Right lobe of liver (tissue), 4 donors: ENCODE data around the gene LORICRIN.

ENCODE experiments used
- POLR2A ChIP-seq: fragments of 450-650 bp; IDR thresholded peaks from one replicate; pipeline ENCODE4 v1.6.1; 2017; ENCODE audit warnings: antibody characterized with exemption, mild to moderate bottlenecking
- TF ChIP-seq, protein P1 (sequence below), 4 donors: fragments of 200-600 bp in 3 of 4; fragments of 450-650 bp in 1 of 4; IDR thresholded peaks; one replicate each; pipeline versions ENCODE4 v1.5.1 to v1.8.0; 2016 to 2022; ENCODE audit warnings: antibody characterized with exemption in 4 of 4, mild to moderate bottlenecking in 2 of 4
- donor health status: DM: no; HTN: no; CAD: no.
- donor health status: DM: no; HTN: no; CAD: no.
- donor health status: DM: no; HTN: yes; CAD: no.

DNA sequence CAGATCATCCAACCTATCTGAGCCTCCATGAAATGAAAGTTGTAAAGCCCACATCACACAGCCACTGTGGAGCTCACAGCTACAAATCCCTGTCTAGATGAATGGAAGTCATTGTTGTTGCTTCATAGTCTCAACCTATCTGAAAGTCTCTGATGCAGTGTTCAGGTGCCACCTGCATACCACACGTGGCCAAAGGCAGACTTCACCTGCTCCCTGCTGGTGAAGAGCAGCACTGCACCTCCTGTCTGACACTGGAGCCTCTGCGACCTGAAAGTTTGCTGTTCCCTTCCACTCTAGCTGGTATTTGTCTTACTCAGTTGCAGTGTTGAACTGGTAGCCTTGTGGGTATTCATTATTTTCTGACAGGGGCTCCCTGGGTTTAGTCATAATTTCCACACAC, 18.4 kb downstream of the LORICRIN start:
- no peak for TF ChIP-seq POLR2A
- TF ChIP-seq, protein P1, sequence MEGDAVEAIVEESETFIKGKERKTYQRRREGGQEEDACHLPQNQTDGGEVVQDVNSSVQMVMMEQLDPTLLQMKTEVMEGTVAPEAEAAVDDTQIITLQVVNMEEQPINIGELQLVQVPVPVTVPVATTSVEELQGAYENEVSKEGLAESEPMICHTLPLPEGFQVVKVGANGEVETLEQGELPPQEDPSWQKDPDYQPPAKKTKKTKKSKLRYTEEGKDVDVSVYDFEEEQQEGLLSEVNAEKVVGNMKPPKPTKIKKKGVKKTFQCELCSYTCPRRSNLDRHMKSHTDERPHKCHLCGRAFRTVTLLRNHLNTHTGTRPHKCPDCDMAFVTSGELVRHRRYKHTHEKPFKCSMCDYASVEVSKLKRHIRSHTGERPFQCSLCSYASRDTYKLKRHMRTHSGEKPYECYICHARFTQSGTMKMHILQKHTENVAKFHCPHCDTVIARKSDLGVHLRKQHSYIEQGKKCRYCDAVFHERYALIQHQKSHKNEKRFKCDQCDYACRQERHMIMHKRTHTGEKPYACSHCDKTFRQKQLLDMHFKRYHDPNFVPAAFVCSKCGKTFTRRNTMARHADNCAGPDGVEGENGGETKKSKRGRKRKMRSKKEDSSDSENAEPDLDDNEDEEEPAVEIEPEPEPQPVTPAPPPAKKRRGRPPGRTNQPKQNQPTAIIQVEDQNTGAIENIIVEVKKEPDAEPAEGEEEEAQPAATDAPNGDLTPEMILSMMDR (IDR thresholded peaks at IDR 0.05), result peak; percentile 40 to 63 (median 42)
